ENCODE data around the gene FAM162A.

DNA sequence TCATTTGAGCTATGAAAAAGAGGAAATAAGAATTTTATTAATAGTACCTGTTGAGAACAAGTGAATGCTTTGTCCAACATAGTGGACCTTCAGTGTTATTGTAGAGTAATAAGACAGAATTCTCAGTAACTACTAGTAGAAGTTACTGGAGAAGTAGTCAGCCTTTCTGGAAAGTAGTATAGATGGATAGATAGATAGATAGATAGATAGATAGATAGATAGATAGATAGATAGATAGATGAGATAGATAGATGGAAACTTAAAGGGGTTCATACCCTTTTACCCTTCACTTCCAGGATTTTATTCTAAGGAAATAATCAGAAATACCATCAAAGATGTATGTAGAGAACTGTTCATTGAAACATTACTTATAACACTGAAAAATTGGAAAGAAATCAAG is 5.2 kb downstream of the FAM162A start:
- no peak for TF ChIP-seq CTCF (IDR thresholded peaks at IDR 0.05)
- TF ChIP-seq POLR2A (IDR thresholded peaks at IDR 0.05): no peak
- no peak for TF ChIP-seq POLR2AphosphoS5 (IDR thresholded peaks at IDR 0.05)

All from gastroesophageal sphincter (tissue), 3 donors.